ENCODE measurements around the gene AOAH. TPM values are rescaled to one million over a fixed set of nuclear protein-coding genes. Genes with fewer than 3 reads are reported as not detected.

AOAH gene
- total and polyA plus RNA-seq, 4 experiments from 2014 or later = 1.5 to 5.4 (median 4.2) TPM

- no peaks in the 10 kb centered on the region for H3K9me3 Mint-ChIP-seq
- no peak for DNase-seq
- H3K36me3 ChIP-seq (ENCODE audit: insufficient read depth, low read length) = no peaks in the 10 kb centered on the region
- POLR2A ChIA-PET (ENCODE audit: partially characterized antibody) = no interaction called here
- H3K27me3 ChIP-seq (ENCODE audit: insufficient read depth, low read length) = no peaks in the 10 kb centered on the region
- intact Hi-C loops (cut with micrococcal nuclease) = no loop called here
- H3K4me1 ChIP-seq (ENCODE audit: insufficient read depth, low read length) = peaks cover 10% of the 10 kb centered on the region
- CTCF ChIA-PET (ENCODE audit: partially characterized antibody) = interaction anchor here (1.5 kb wide), 1 partner anchor 49 kb away, joined by 3 read pairs; no protein-coding TSS in a partner anchor
- H3K36me3 Mint-ChIP-seq = no peaks in the 10 kb centered on the region
- H3K27ac ChIP-seq (ENCODE audit: low read depth, low read length) = no peak overlapping the region
- peak overlapping the region in 1 of 7 donors; percentile 45 for H3K27ac Mint-ChIP-seq
- peak overlapping the region in 2 of 8 donors; percentile 24 to 25 for H3K4me3 Mint-ChIP-seq
- peaks cover 8 to 17% (median 10%) of the 10 kb centered on the region in 4 donors for H3K4me1 Mint-ChIP-seq
- no peaks in the 10 kb centered on the region for H3K27me3 Mint-ChIP-seq
- H3K9me3 ChIP-seq (ENCODE audit: control insufficient read depth in 1 of 2, low read length in 2 of 2) = no peaks in the 10 kb centered on the region
- no peak overlapping the region for H3K4me3 ChIP-seq (ENCODE audit: low read length in 2 of 2)
Observed at GRCh38 chr7:36621396-36621795, 102.9 kb downstream of the AOAH start.

- ChIA-PET POLR2A (ENCODE audit: partially characterized antibody) (interaction anchor here (2.3 kb wide), 1 partner anchor 20 kb away, joined by 11 read pairs; no protein-coding TSS in a partner anchor), CTCF (ENCODE audit: partially characterized antibody) (interaction anchor here (0.7 to 2.0 kb wide), 3 partner anchors 8 to 50 kb away, joined by 3 to 5 read pairs (median 3); no protein-coding TSS in a partner anchor)
- H3K36me3 ChIP-seq (ENCODE audit: insufficient read depth, low read length) = no peaks in the 10 kb centered on the region
Observed at GRCh38 chr7:36620166-36620708, 104.1 kb downstream of the AOAH start.

GRCh38 chr7:36617408-36617807 lies 106.9 kb downstream of the AOAH start:
- H3K9me3 ChIP-seq (ENCODE audit: control insufficient read depth in 1 of 2, low read length in 2 of 2) = no peaks in the 10 kb centered on the region
- no peak overlapping the region for H3K4me3 ChIP-seq (ENCODE audit: low read length in 2 of 2)
- intact Hi-C loops (cut with micrococcal nuclease) = no loop called here
- peaks cover 0 to 3% of the 10 kb centered on the region in 2 donors for H3K27me3 Mint-ChIP-seq
- no peaks in the 10 kb centered on the region for H3K9me3 Mint-ChIP-seq
- no peak for DNase-seq
- no peak overlapping the region for H3K4me3 Mint-ChIP-seq
- peaks cover 0 to 3% of the 10 kb centered on the region in 2 donors for H3K36me3 Mint-ChIP-seq
- H3K36me3 ChIP-seq (ENCODE audit: insufficient read depth, low read length) = no peaks in the 10 kb centered on the region
- H3K4me1 Mint-ChIP-seq = peaks cover 6 to 15% (median 12%) of the 10 kb centered on the region in 4 donors
- peaks cover 10% of the 10 kb centered on the region for H3K4me1 ChIP-seq (ENCODE audit: insufficient read depth, low read length)
- no peak overlapping the region for H3K27ac ChIP-seq (ENCODE audit: low read depth, low read length)
- H3K27ac Mint-ChIP-seq = no peak overlapping the region
- H3K27me3 ChIP-seq (ENCODE audit: insufficient read depth, low read length) = no peaks in the 10 kb centered on the region
- ChIA-PET POLR2A (ENCODE audit: partially characterized antibody) (no interaction called here), CTCF (ENCODE audit: partially characterized antibody) (no interaction called here)

More at GRCh38 chr7:36620166-36620708, 104.1 kb downstream of the AOAH start:
- no peak for DNase-seq
- intact Hi-C loops (cut with micrococcal nuclease) = no loop called here
- no peaks in the 10 kb centered on the region for H3K9me3 ChIP-seq (ENCODE audit: control insufficient read depth in 1 of 2, low read length in 2 of 2)
- Mint-ChIP-seq H3K36me3 (no peaks in the 10 kb centered on the region), H3K27me3 (no peaks in the 10 kb centered on the region), H3K4me3 (no peak overlapping the region), H3K4me1 (peaks cover 8 to 17% (median 10%) of the 10 kb centered on the region in 4 donors), H3K9me3 (no peaks in the 10 kb centered on the region), H3K27ac (no peak overlapping the region)
- peaks cover 10% of the 10 kb centered on the region for H3K4me1 ChIP-seq (ENCODE audit: insufficient read depth, low read length)
- no peak overlapping the region for H3K27ac ChIP-seq (ENCODE audit: low read depth, low read length)
- no peaks in the 10 kb centered on the region for H3K27me3 ChIP-seq (ENCODE audit: insufficient read depth, low read length)
- H3K4me3 ChIP-seq (ENCODE audit: low read length in 2 of 2) = no peak overlapping the region

- Mint-ChIP-seq H3K9me3 (no peaks in the 10 kb centered on the region), H3K4me3 (no peak overlapping the region), H3K36me3 (peaks cover 0 to 3% of the 10 kb centered on the region in 2 donors), H3K4me1 (peaks cover 0 to 5% (median under 1%) of the 10 kb centered on the region in 4 donors), H3K27me3 (peaks cover 0 to 3% of the 10 kb centered on the region in 2 donors), H3K27ac (peak overlapping the region in 1 of 7 donors; percentile 11)
- Histone ChIP-seq H3K36me3 (ENCODE audit: insufficient read depth, low read length) (no peaks in the 10 kb centered on the region), H3K27ac (ENCODE audit: low read depth, low read length) (no peak overlapping the region), H3K27me3 (ENCODE audit: insufficient read depth, low read length) (no peaks in the 10 kb centered on the region), H3K4me1 (ENCODE audit: insufficient read depth, low read length) (no peaks in the 10 kb centered on the region), H3K9me3 (ENCODE audit: control insufficient read depth in 1 of 2, low read length in 2 of 2) (no peaks in the 10 kb centered on the region), H3K4me3 (ENCODE audit: low read length in 2 of 2) (no peak overlapping the region)
- ChIA-PET CTCF (ENCODE audit: partially characterized antibody) (interaction anchor here (0.8 kb wide), 1 partner anchor 128 kb away, joined by 3 read pairs; no protein-coding TSS in a partner anchor), POLR2A (ENCODE audit: partially characterized antibody) (no interaction called here)
- intact Hi-C loops (cut with micrococcal nuclease) = no loop called here
- no peak for DNase-seq
Observed at GRCh38 chr7:36615852-36616540, 108.3 kb downstream of the AOAH start.

- H3K4me3 ChIP-seq (ENCODE audit: low read length in 2 of 2) = no peak overlapping the region
- ChIA-PET CTCF (ENCODE audit: partially characterized antibody) (no interaction called here), POLR2A (ENCODE audit: partially characterized antibody) (no interaction called here)
- Mint-ChIP-seq H3K27ac (no peak overlapping the region), H3K4me3 (no peak overlapping the region), H3K4me1 (peaks cover 0 to 5% (median 0%) of the 10 kb centered on the region in 4 donors), H3K27me3 (peaks cover 0 to 3% of the 10 kb centered on the region in 2 donors), H3K36me3 (peaks cover 0 to 3% of the 10 kb centered on the region in 2 donors), H3K9me3 (no peaks in the 10 kb centered on the region)
- intact Hi-C loops (cut with micrococcal nuclease) = no loop called here
- no peaks in the 10 kb centered on the region for H3K36me3 ChIP-seq (ENCODE audit: insufficient read depth, low read length)
- no peaks in the 10 kb centered on the region for H3K27me3 ChIP-seq (ENCODE audit: insufficient read depth, low read length)
- no peaks in the 10 kb centered on the region for H3K4me1 ChIP-seq (ENCODE audit: insufficient read depth, low read length)
- H3K9me3 ChIP-seq (ENCODE audit: control insufficient read depth in 1 of 2, low read length in 2 of 2) = no peaks in the 10 kb centered on the region
- no peak overlapping the region for H3K27ac ChIP-seq (ENCODE audit: low read depth, low read length)
- no peak for DNase-seq
Observed at GRCh38 chr7:36614959-36615358, 109.3 kb downstream of the AOAH start.

- H3K4me3 ChIP-seq (ENCODE audit: low read length in 2 of 2) = no peak overlapping the region
- H3K9me3 ChIP-seq (ENCODE audit: control insufficient read depth in 1 of 2, low read length in 2 of 2) = no peaks in the 10 kb centered on the region
- ChIA-PET CTCF (ENCODE audit: partially characterized antibody) (no interaction called here), POLR2A (ENCODE audit: partially characterized antibody) (no interaction called here)
- no peak overlapping the region for H3K27ac ChIP-seq (ENCODE audit: low read depth, low read length)
- no peak overlapping the region for H3K27ac Mint-ChIP-seq
- peaks cover 0 to 5% (median 0%) of the 10 kb centered on the region in 4 donors for H3K4me1 Mint-ChIP-seq
- DNase-seq = no peak
- H3K36me3 Mint-ChIP-seq = peaks cover 3 to 7% of the 10 kb centered on the region in 2 donors
- intact Hi-C loops (cut with micrococcal nuclease) = no loop called here
- no peak overlapping the region for H3K4me3 Mint-ChIP-seq
- no peaks in the 10 kb centered on the region for H3K4me1 ChIP-seq (ENCODE audit: insufficient read depth, low read length)
- no peaks in the 10 kb centered on the region for H3K36me3 ChIP-seq (ENCODE audit: insufficient read depth, low read length)
- H3K9me3 Mint-ChIP-seq = no peaks in the 10 kb centered on the region
- peaks cover 0 to 5% of the 10 kb centered on the region in 2 donors for H3K27me3 Mint-ChIP-seq
- H3K27me3 ChIP-seq (ENCODE audit: insufficient read depth, low read length) = no peaks in the 10 kb centered on the region
Observed at GRCh38 chr7:36613031-36613614, 111.2 kb downstream of the AOAH start.

GRCh38 chr7:36611703-36612102 lies 112.6 kb downstream of the AOAH start:
- H3K4me1 ChIP-seq (ENCODE audit: insufficient read depth, low read length) = no peaks in the 10 kb centered on the region
- POLR2A ChIA-PET (ENCODE audit: partially characterized antibody) = no interaction called here
- no peak overlapping the region for H3K27ac ChIP-seq (ENCODE audit: low read depth, low read length)
- no peaks in the 10 kb centered on the region for H3K9me3 ChIP-seq (ENCODE audit: control insufficient read depth in 1 of 2, low read length in 2 of 2)
- H3K4me1 Mint-ChIP-seq = peaks cover 2 to 12% (median 4%) of the 10 kb centered on the region in 4 donors
- peak overlapping the region in 1 of 7 donors; percentile 36 for H3K27ac Mint-ChIP-seq
- CTCF ChIA-PET (ENCODE audit: partially characterized antibody) = no interaction called here
- peaks cover 3 to 7% of the 10 kb centered on the region in 2 donors for H3K36me3 Mint-ChIP-seq
- H3K27me3 Mint-ChIP-seq = peaks cover 0 to 5% of the 10 kb centered on the region in 2 donors
- no peak overlapping the region for H3K4me3 Mint-ChIP-seq
- H3K36me3 ChIP-seq (ENCODE audit: insufficient read depth, low read length) = no peaks in the 10 kb centered on the region
- intact Hi-C loops (cut with micrococcal nuclease) = no loop called here
- H3K4me3 ChIP-seq (ENCODE audit: low read length in 2 of 2) = no peak overlapping the region
- no peaks in the 10 kb centered on the region for H3K27me3 ChIP-seq (ENCODE audit: insufficient read depth, low read length)
- H3K9me3 Mint-ChIP-seq = no peaks in the 10 kb centered on the region
- DNase-seq = no peak

All from CD4-positive, alpha-beta memory T cell (primary cell).